GM19452 (cell line): ENCODE results near the gene PEX5.
"Not testable (repeated sequence)": the region's sequence is repeated elsewhere in the genome, so short reads cannot be mapped to it uniquely, and the experiment has no call there.

Experiments used
- ATAC-seq: cut with Tn5 transposase; IDR thresholded peaks from one replicate; pipeline ENCODE4 v1.9.1; 2021; ENCODE audit not compliant: unreplicated experiment

Gene PEX5

GRCh38 chr12:7210642-7211151, 21.2 kb downstream of the PEX5 start:
- no peak for ATAC-seq

- ATAC-seq: no peak
Measured at GRCh38 chr12:7212678-7213077, 23.2 kb downstream of the PEX5 start.

- not testable (repeated sequence) for ATAC-seq
Measured at GRCh38 chr12:7213745-7214144, 24.3 kb downstream of the PEX5 start.

GRCh38 chr12:7217475-7218069, 28.1 kb downstream of the PEX5 start:
- ATAC-seq: no peak

GRCh38 chr12:7219599-7220243, 30.2 kb downstream of the PEX5 start:
- ATAC-seq: no peak

GRCh38 chr12:7221486-7221885, 32.0 kb downstream of the PEX5 start:
- ATAC-seq: no peak

- no peak for ATAC-seq
Measured at GRCh38 chr12:7229741-7230140, 40.3 kb downstream of the PEX5 start.

GRCh38 chr12:7241404-7242005, 52.0 kb downstream of the PEX5 start:
- ATAC-seq: no peak

- ATAC-seq: no peak
Measured at GRCh38 chr12:7242176-7243101, 53.0 kb downstream of the PEX5 start.

- ATAC-seq: not testable (repeated sequence)
Measured at GRCh38 chr12:7251328-7251996, 62.0 kb downstream of the PEX5 start.

- ATAC-seq: no peak
Measured at GRCh38 chr12:7259060-7259459, 69.6 kb downstream of the PEX5 start.
